Measurements from ENCODE around the gene MAP1LC3B.

Gene MAP1LC3B

DNA sequence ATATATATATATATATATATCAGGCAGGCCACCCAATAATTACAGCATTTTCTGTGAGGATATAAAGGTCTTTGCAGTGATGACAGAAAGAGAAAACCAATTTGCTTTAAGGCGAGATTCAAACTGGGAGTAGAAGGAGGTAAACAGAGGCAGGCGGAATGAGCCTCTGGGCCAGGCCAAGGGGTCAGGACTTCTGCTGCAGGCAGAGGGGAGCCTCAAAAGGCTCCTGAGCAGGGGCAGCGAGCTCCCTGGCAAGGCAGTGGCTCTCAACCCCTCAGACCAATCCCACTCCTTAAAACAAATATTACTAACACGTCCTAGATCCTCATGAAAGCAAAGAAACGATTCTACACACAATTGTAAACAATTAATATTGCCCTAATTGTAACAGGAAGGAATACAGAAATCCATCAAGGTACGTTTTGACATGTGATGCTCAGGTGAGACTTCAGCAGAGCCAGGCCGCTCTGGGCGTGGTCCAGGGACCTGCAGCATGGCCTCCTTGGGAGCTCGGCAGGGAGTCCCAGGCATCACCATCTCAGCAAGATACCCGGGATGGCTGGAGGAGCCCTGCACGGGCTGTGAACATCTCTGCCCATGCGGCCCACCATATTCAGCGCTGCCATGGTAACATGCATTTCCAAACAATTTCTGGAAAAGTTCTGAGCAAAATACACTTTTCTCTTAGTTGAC, 27.0 kb upstream of the MAP1LC3B start (continued):
- no peak for TF ChIP-seq ZNF558 (tag by site-specific recombination; IDR thresholded peaks at IDR 0.05)

DNA sequence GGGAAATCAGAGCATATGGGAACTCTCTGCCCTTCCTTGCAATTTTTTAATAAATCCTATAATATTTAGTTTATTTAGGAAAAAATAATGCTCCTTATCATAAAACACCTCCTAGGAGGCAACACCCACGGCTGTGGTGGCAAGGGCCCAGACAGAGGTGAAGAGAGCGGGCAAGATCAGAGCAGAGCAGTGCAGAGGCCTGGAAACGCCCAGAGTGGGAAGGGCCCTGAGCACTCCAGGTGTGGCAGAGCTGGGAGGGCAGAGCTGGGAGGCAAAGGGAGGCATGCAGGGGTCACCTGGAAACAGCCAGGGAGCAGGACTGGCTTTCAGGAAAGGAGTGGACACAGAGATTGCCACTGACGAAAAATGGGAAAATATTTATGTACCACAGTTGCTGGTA, 25.8 kb upstream of the MAP1LC3B start:
- Histone ChIP-seq H3K27ac (ENCODE audit: extremely low read depth, low read depth, low read length) (no peak overlapping the region), H3K36me3 (ENCODE audit: control insufficient read depth in 2 of 2, insufficient read depth in 1 of 2, low read length in 2 of 2) (peaks cover 0 to 11% of the 10 kb centered on the region in 2 experiments; a peak in 1 of 3 replicates), H3K4me3 (ENCODE audit: low read depth, low read length) (no peak overlapping the region), H3K9me3 (ENCODE audit: control insufficient read depth, insufficient read depth, low read depth, low read length) (no peaks in the 10 kb centered on the region), H3K4me1 (ENCODE audit: control insufficient read depth, insufficient read depth, low read length) (peaks cover 8% of the 10 kb centered on the region; the same call in 1 of the 2 replicates)
- TF ChIP-seq HOXC10 (CRISPR knock-in tag; IDR thresholded peaks at IDR 0.05), result no peak
- no peak for TF ChIP-seq ZNF133 (tag by site-specific recombination; IDR thresholded peaks at IDR 0.05)
- no peak for TF ChIP-seq ZNF510 (tag by site-specific recombination; IDR thresholded peaks at IDR 0.05; ENCODE audit: insufficient replicate concordance)
- TF ChIP-seq REPIN1 (tag by site-specific recombination; IDR thresholded peaks at IDR 0.05; ENCODE audit: low read depth), result no peak
- TF ChIP-seq, protein P1, sequence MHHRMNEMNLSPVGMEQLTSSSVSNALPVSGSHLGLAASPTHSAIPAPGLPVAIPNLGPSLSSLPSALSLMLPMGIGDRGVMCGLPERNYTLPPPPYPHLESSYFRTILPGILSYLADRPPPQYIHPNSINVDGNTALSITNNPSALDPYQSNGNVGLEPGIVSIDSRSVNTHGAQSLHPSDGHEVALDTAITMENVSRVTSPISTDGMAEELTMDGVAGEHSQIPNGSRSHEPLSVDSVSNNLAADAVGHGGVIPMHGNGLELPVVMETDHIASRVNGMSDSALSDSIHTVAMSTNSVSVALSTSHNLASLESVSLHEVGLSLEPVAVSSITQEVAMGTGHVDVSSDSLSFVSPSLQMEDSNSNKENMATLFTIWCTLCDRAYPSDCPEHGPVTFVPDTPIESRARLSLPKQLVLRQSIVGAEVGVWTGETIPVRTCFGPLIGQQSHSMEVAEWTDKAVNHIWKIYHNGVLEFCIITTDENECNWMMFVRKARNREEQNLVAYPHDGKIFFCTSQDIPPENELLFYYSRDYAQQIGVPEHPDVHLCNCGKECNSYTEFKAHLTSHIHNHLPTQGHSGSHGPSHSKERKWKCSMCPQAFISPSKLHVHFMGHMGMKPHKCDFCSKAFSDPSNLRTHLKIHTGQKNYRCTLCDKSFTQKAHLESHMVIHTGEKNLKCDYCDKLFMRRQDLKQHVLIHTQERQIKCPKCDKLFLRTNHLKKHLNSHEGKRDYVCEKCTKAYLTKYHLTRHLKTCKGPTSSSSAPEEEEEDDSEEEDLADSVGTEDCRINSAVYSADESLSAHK (tag by site-specific recombination; IDR thresholded peaks at IDR 0.05), result peak; percentile 51; the same call in 1 of the 2 replicates
- TF ChIP-seq, protein P2, sequence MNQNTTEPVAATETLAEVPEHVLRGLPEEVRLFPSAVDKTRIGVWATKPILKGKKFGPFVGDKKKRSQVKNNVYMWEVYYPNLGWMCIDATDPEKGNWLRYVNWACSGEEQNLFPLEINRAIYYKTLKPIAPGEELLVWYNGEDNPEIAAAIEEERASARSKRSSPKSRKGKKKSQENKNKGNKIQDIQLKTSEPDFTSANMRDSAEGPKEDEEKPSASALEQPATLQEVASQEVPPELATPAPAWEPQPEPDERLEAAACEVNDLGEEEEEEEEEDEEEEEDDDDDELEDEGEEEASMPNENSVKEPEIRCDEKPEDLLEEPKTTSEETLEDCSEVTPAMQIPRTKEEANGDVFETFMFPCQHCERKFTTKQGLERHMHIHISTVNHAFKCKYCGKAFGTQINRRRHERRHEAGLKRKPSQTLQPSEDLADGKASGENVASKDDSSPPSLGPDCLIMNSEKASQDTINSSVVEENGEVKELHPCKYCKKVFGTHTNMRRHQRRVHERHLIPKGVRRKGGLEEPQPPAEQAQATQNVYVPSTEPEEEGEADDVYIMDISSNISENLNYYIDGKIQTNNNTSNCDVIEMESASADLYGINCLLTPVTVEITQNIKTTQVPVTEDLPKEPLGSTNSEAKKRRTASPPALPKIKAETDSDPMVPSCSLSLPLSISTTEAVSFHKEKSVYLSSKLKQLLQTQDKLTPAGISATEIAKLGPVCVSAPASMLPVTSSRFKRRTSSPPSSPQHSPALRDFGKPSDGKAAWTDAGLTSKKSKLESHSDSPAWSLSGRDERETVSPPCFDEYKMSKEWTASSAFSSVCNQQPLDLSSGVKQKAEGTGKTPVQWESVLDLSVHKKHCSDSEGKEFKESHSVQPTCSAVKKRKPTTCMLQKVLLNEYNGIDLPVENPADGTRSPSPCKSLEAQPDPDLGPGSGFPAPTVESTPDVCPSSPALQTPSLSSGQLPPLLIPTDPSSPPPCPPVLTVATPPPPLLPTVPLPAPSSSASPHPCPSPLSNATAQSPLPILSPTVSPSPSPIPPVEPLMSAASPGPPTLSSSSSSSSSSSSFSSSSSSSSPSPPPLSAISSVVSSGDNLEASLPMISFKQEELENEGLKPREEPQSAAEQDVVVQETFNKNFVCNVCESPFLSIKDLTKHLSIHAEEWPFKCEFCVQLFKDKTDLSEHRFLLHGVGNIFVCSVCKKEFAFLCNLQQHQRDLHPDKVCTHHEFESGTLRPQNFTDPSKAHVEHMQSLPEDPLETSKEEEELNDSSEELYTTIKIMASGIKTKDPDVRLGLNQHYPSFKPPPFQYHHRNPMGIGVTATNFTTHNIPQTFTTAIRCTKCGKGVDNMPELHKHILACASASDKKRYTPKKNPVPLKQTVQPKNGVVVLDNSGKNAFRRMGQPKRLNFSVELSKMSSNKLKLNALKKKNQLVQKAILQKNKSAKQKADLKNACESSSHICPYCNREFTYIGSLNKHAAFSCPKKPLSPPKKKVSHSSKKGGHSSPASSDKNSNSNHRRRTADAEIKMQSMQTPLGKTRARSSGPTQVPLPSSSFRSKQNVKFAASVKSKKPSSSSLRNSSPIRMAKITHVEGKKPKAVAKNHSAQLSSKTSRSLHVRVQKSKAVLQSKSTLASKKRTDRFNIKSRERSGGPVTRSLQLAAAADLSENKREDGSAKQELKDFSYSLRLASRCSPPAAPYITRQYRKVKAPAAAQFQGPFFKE (tag by site-specific recombination; IDR thresholded peaks at IDR 0.05; ENCODE audit: borderline replicate concordance), result no peak
- ChIA-PET CTCF (no interaction called here), POLR2A (no interaction called here)

DNA sequence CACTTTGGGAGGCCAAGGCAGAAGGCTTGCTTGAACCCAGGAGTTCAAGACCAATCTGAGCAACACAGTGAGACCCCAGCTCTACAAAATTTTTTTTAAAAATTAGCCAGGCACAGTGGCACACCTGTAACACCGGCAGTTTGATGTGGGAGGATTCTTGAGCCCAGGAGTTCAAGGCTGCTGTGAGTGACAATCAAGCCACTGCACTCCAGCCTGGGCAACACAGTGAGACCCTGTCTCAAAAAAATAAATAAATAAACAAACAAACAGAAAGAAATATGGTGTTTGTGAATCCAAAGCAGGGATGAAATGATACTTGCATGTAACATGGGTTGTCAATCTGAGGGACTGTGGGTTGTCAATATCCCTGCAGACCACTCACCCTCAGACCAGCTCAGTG, 25.2 kb upstream of the MAP1LC3B start:
- peaks cover 8% of the 10 kb centered on the region; the same call in 1 of the 2 replicates for H3K4me1 ChIP-seq (ENCODE audit: control insufficient read depth, insufficient read depth, low read length)
- POLR2A ChIA-PET, result no interaction called here
- CTCF ChIA-PET, result no interaction called here

DNA sequence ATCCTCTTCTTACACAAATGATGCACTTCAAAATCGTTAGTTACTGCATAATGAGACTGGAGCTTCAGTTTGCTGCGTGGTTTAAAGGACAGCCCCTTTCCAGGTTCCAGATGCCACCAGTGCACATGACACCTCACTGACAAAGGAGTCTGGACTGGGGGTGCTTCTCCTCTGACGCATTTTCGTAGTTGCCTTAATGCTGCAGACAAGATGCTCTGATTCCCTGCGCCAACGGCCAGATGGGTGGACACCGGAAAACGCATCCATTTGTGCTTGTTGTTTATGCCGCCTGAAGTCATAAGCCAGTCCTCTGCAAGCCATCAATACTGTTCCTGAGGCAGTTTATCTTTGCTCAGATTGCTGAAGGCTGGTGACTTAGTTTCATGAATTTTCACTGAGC, 24.6 kb upstream of the MAP1LC3B start:
- Histone ChIP-seq H3K4me3 (ENCODE audit: low read depth, low read length) (no peak overlapping the region), H3K4me1 (ENCODE audit: control insufficient read depth, insufficient read depth, low read length) (peaks cover 8% of the 10 kb centered on the region; the same call in 1 of the 2 replicates), H3K27ac (ENCODE audit: extremely low read depth, low read depth, low read length) (no peak overlapping the region), H3K9me3 (ENCODE audit: control insufficient read depth, insufficient read depth, low read depth, low read length) (no peaks in the 10 kb centered on the region), H3K36me3 (ENCODE audit: control insufficient read depth in 2 of 2, insufficient read depth in 1 of 2, low read length in 2 of 2) (peaks cover 0 to under 1% of the 10 kb centered on the region in 2 experiments; a peak in 2 of 3 replicates)
- TF ChIP-seq, protein P3, sequence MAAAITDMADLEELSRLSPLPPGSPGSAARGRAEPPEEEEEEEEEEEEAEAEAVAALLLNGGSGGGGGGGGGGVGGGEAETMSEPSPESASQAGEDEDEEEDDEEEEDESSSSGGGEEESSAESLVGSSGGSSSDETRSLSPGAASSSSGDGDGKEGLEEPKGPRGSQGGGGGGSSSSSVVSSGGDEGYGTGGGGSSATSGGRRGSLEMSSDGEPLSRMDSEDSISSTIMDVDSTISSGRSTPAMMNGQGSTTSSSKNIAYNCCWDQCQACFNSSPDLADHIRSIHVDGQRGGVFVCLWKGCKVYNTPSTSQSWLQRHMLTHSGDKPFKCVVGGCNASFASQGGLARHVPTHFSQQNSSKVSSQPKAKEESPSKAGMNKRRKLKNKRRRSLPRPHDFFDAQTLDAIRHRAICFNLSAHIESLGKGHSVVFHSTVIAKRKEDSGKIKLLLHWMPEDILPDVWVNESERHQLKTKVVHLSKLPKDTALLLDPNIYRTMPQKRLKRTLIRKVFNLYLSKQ (tag by site-specific recombination; IDR thresholded peaks at IDR 0.05; ENCODE audit: borderline replicate concordance), result no peak
- TF ChIP-seq SP7 (tag by site-specific recombination; IDR thresholded peaks at IDR 0.05), result no peak
- no peak for TF ChIP-seq ZBTB20 (tag by site-specific recombination; IDR thresholded peaks at IDR 0.05)
- TF ChIP-seq, protein P4, sequence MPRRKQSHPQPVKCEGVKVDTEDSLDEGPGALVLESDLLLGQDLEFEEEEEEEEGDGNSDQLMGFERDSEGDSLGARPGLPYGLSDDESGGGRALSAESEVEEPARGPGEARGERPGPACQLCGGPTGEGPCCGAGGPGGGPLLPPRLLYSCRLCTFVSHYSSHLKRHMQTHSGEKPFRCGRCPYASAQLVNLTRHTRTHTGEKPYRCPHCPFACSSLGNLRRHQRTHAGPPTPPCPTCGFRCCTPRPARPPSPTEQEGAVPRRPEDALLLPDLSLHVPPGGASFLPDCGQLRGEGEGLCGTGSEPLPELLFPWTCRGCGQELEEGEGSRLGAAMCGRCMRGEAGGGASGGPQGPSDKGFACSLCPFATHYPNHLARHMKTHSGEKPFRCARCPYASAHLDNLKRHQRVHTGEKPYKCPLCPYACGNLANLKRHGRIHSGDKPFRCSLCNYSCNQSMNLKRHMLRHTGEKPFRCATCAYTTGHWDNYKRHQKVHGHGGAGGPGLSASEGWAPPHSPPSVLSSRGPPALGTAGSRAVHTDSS (tag by site-specific recombination; IDR thresholded peaks at IDR 0.05), result no peak
- no peak for TF ChIP-seq ZNF548 (tag by site-specific recombination; IDR thresholded peaks at IDR 0.05)
- TF ChIP-seq ZNF350 (tag by site-specific recombination; IDR thresholded peaks at IDR 0.05), result no peak
- CTCF ChIA-PET, result no interaction called here
- POLR2A ChIA-PET, result no interaction called here

More for the DNA sequence above, 25.2 kb upstream of the MAP1LC3B start:
- Histone ChIP-seq H3K4me3 (ENCODE audit: low read depth, low read length) (no peak overlapping the region), H3K36me3 (ENCODE audit: control insufficient read depth in 2 of 2, insufficient read depth in 1 of 2, low read length in 2 of 2) (peaks cover 0 to 5% of the 10 kb centered on the region in 2 experiments; a peak in 1 of 3 replicates), H3K27ac (ENCODE audit: extremely low read depth, low read depth, low read length) (no peak overlapping the region), H3K9me3 (ENCODE audit: control insufficient read depth, insufficient read depth, low read depth, low read length) (no peaks in the 10 kb centered on the region)
- TF ChIP-seq ZNF274 (IDR thresholded peaks at IDR 0.05; ENCODE audit: low read length), result no peak
- no peak for TF ChIP-seq ZNF274 (tag by site-specific recombination; IDR thresholded peaks at IDR 0.05; ENCODE audit: borderline replicate concordance)
- no peak for TF ChIP-seq ZXDB (tag by site-specific recombination; IDR thresholded peaks at IDR 0.05)
- peak; percentile 81 for TF ChIP-seq ZNF121 (tag by site-specific recombination; IDR thresholded peaks at IDR 0.05)
- TF ChIP-seq ZNF211 (tag by site-specific recombination; IDR thresholded peaks at IDR 0.05; ENCODE audit: low read depth), result no peak
- no peak for TF ChIP-seq BCL11A (tag by site-specific recombination; IDR thresholded peaks at IDR 0.05; ENCODE audit: low read depth)
- TF ChIP-seq ZNF544 (tag by site-specific recombination; IDR thresholded peaks at IDR 0.05), result no peak
